GM12874 (cell line): Measurements from ENCODE around the gene RAB21.

Experiments
- CTCF ChIP-seq: IDR thresholded peaks from 2 replicates; pipeline ENCODE4 v1.5.1; 2011; ENCODE audit warnings: low read depth, mild to moderate bottlenecking, control low read depth, low read length, moderate library complexity; ENCODE audit not compliant: insufficient read depth

Gene RAB21

GRCh38 chr12:71846322-71846940 lies 91.8 kb downstream of the RAB21 start:
- TF ChIP-seq CTCF, result 0 out of 2 replicates have a peak, but pooled peaks have one; percentile 20

- no peak for TF ChIP-seq CTCF
These were observed 93.5 kb downstream of the RAB21 start for GRCh38 chr12:71848212-71848611.

- no peak for TF ChIP-seq CTCF
These were observed 94.6 kb downstream of the RAB21 start for GRCh38 chr12:71849109-71849851.
